A549 (cell line): ENCODE results near the gene ZSCAN12. TPM values are rescaled to one million over a fixed set of nuclear protein-coding genes. Genes with fewer than 3 reads are reported as not detected.
A peak's percentile ranks its signal among the peaks of the same experiment; 100 is the strongest.

ENCODE experiments used
- ATAC-seq, 2 experiments: fragments of 200-7000 bp in 1 of 2; fragments of >200 bp in 1 of 2; cut with Nextera tagmentation in 1 of 2; cut with Tn5 transposase in 1 of 2; 3 replicates each; pipeline versions ENCODE4 v1.8.0 to v1.9.1; 2018 to 2020; ENCODE audit warnings: mild to moderate bottlenecking in 1 of 2, moderate library complexity in 1 of 2
- CTCF ChIA-PET: fragments of 300-600 bp; sonication (Branson Sonifier 250); formaldehyde crosslinking; extraction: SDS; loops from one replicate; lab custom pipeline; 2021; ENCODE audit warnings: antibody characterized with exemption, inconsistent platforms; lab: Yijun Ruan, JAX
- POLR2A ChIA-PET: fragments of 350-600 bp; formaldehyde crosslinking; extraction: SDS; loops from one replicate; lab custom pipeline; 2021; ENCODE audit warnings: antibody characterized with exemption, inconsistent platforms; lab: Yijun Ruan, JAX
- DNase-seq, 2 experiments: peaks; one replicate each; pipeline versions ENCODE4 v3.0.0 to v3.0.0-alpha.2; 2011 to 2016; ENCODE audit warnings: low read depth in 1 of 2, low spot score in 1 of 2
- FAIRE-seq: peaks from 2 replicates; lab custom pipeline; 2011; peaks lifted over from hg19 to GRCh38; lab: Jason Lieb, UNC
- H3K27ac ChIP-seq, 2 experiments: fragments of >200 bp; sonication (Bioruptor Twin); formaldehyde crosslinking; 3 replicates each; pipeline ENCODE4 v1.5.1; 2016 to 2017
- H3K4me1 ChIP-seq: fragments of >200 bp; sonication (Bioruptor Twin); formaldehyde crosslinking; 3 replicates; pipeline ENCODE4 v1.6.1; 2016
- H3K4me2 ChIP-seq: fragments of >200 bp; sonication (Bioruptor Twin); formaldehyde crosslinking; 3 replicates; pipeline ENCODE4 v1.6.1; 2016
- H3K4me3 ChIP-seq: fragments of >200 bp; sonication (Bioruptor Twin); formaldehyde crosslinking; 3 replicates; pipeline ENCODE4 v1.5.1; 2016
- H3K9me3 ChIP-seq: fragments of >200 bp; sonication (Bioruptor Twin); formaldehyde crosslinking; 3 replicates; pipeline ENCODE4 v1.6.1; 2016
- CEBPB ChIP-seq, 2 experiments: fragments of >200 bp in 1 of 2; sonication (Bioruptor Twin) in 1 of 2; formaldehyde crosslinking in 1 of 2; IDR thresholded peaks; 2 replicates each; pipeline ENCODE4 v1.6.1; 2012 to 2016
- CHD4 ChIP-seq: fragments of 200-600 bp; sonication (generic); IDR thresholded peaks from 2 replicates; pipeline ENCODE4 v1.6.1; 2016; ENCODE audit warnings: antibody characterized with exemption, mild to moderate bottlenecking, borderline replicate concordance
- EHMT2 ChIP-seq: fragments of 200-600 bp; sonication (generic); IDR thresholded peaks from 2 replicates; pipeline ENCODE4 v1.6.1; 2016; ENCODE audit warnings: antibody characterized with exemption, low read depth, mild to moderate bottlenecking, moderate library complexity
- EP300 ChIP-seq, 2 experiments: fragments of >200 bp; sonication (Bioruptor Twin); formaldehyde crosslinking; IDR thresholded peaks; 2 replicates in 1 of 2; 3 replicates in 1 of 2; pipeline ENCODE4 v1.6.1; 2016 to 2017
- ESRRA ChIP-seq: fragments of 150-350 bp; IDR thresholded peaks from 2 replicates; pipeline ENCODE4 v1.6.1; 2014; ENCODE audit warnings: mild to moderate bottlenecking, low read length, borderline replicate concordance
- FOSL2 ChIP-seq, 2 experiments: fragments of 450-650 bp in 1 of 2; fragments of >200 bp in 1 of 2; sonication (Bioruptor Twin) in 1 of 2; formaldehyde crosslinking; IDR thresholded peaks; 2 replicates each; pipeline versions ENCODE4 v1.5.0 to v1.6.1; 2016 to 2020; ENCODE audit warnings: mild to moderate bottlenecking in 1 of 2, moderate library complexity in 1 of 2
- JUNB ChIP-seq: fragments of >200 bp; sonication (Bioruptor Twin); formaldehyde crosslinking; IDR thresholded peaks from 2 replicates; pipeline ENCODE4 v1.6.1; 2016
- MAFK ChIP-seq: fragments of 450-650 bp; IDR thresholded peaks from 2 replicates; pipeline ENCODE4 v1.6.1; 2014; ENCODE audit not compliant: partially characterized antibody
- MYC ChIP-seq: IDR thresholded peaks from 2 replicates; pipeline ENCODE4 v1.6.1; 2012; ENCODE audit warnings: mild to moderate bottlenecking, inconsistent platforms, low read length, improper control_type of control experiment, borderline replicate concordance
- NFE2L2 ChIP-seq: fragments of 150-350 bp; conservative IDR thresholded peaks from 2 replicates; pipeline ENCODE4 v1.6.1; 2014; ENCODE audit warnings: low read length
- NPAS2 ChIP-seq: fragments of 250-450 bp; sonication (Bioruptor Pico); IDR thresholded peaks from 2 replicates; pipeline ENCODE4 v1.8.0; 2022; ENCODE audit warnings: mild to moderate bottlenecking, moderate library complexity, borderline replicate concordance
- PHF8 ChIP-seq: fragments of 200-600 bp; sonication (generic); IDR thresholded peaks from 2 replicates; pipeline ENCODE4 v1.6.1; 2016; ENCODE audit warnings: low read depth, mild to moderate bottlenecking, antibody characterized with exemption, moderate library complexity, borderline replicate concordance
- POLR2A ChIP-seq: IDR thresholded peaks from 2 replicates; pipeline ENCODE4 v1.6.1; 2012; ENCODE audit warnings: mild to moderate bottlenecking, low read length
- RAD21 ChIP-seq, 2 experiments: fragments of >200 bp in 1 of 2; sonication (Bioruptor Twin) in 1 of 2; formaldehyde crosslinking in 1 of 2; IDR thresholded peaks in 1 of 2; conservative IDR thresholded peaks in 1 of 2; 2 replicates in 1 of 2; 3 replicates in 1 of 2; pipeline ENCODE4 v1.6.1; 2012 to 2018; ENCODE audit warnings: inconsistent platforms in 1 of 2
- RARB ChIP-seq: fragments of 250-450 bp; sonication (Bioruptor Pico); IDR thresholded peaks from 2 replicates; pipeline ENCODE4 v1.8.0; 2021; ENCODE audit warnings: mild to moderate bottlenecking, moderate library complexity
- REST ChIP-seq: fragments of 200-600 bp; sonication (generic); IDR thresholded peaks from 2 replicates; pipeline ENCODE4 v1.6.1; 2016; ENCODE audit warnings: antibody characterized with exemption, mild to moderate bottlenecking, moderate library complexity
- SREBF2 ChIP-seq: fragments of 450-650 bp; IDR thresholded peaks from 2 replicates; pipeline ENCODE4 v1.6.1; 2014; ENCODE audit warnings: mild to moderate bottlenecking, moderate library complexity
- TFCP2L1 ChIP-seq: fragments of 250-450 bp; sonication (Bioruptor Pico); IDR thresholded peaks from 2 replicates; pipeline ENCODE4 v1.5.0; 2021; ENCODE audit warnings: mild to moderate bottlenecking
- USF2 ChIP-seq: fragments of 450-650 bp; IDR thresholded peaks from 2 replicates; pipeline ENCODE4 v1.6.1; 2014; ENCODE audit warnings: antibody characterized with exemption
- ZFP36 ChIP-seq: fragments of 450-650 bp; IDR thresholded peaks from 2 replicates; pipeline ENCODE4 v1.6.1; 2014; ENCODE audit warnings: borderline replicate concordance; ENCODE audit not compliant: partially characterized antibody
- WGBS: methylation state at CpG from one replicate; pipeline ENCODE4 v1.1.6; 2017; ENCODE audit errors: missing lambda C conversion rate; 5-methylcytosine and 5-hydroxymethylcytosine counted together
- polyA plus RNA-seq, 4 experiments: library from polyadenylated mRNA; depleted of rRNA in 3 of 4; stranded (reverse); fragments of >200 nt; fragmentation: RNase III in 1 of 4; extraction: RNeasy Plus Mini Kit Qiagen cat#74134 plus additional on column Dnase treatment in 1 of 4; gene quantifications; 2 replicates in 3 of 4; 3 replicates in 1 of 4; pipeline ENCODE4 v1.2.3, GENCODE V29; 2011 to 2017
- TF ChIP-seq, protein P1 (sequence below): fragments of 250-450 bp; sonication (Bioruptor Pico); IDR thresholded peaks from 2 replicates; pipeline ENCODE4 v1.5.0; 2020; ENCODE audit warnings: low read depth, mild to moderate bottlenecking, moderate library complexity
- TF ChIP-seq, protein P2 (sequence below): IDR thresholded peaks from 2 replicates; pipeline ENCODE4 v1.6.1; 2012; ENCODE audit warnings: low read depth, borderline replicate concordance
- TF ChIP-seq, protein P3 (sequence below): fragments of 250-450 bp; sonication (Bioruptor Pico); IDR thresholded peaks from 2 replicates; pipeline ENCODE4 v1.5.0; 2021; ENCODE audit warnings: mild to moderate bottlenecking, moderate library complexity, borderline replicate concordance

The ZSCAN12 gene
- polyA plus RNA-seq, 2 of the 4 experiments (the other 2 are of a cell fraction) = 1.9 to 3.3 TPM

DNA sequence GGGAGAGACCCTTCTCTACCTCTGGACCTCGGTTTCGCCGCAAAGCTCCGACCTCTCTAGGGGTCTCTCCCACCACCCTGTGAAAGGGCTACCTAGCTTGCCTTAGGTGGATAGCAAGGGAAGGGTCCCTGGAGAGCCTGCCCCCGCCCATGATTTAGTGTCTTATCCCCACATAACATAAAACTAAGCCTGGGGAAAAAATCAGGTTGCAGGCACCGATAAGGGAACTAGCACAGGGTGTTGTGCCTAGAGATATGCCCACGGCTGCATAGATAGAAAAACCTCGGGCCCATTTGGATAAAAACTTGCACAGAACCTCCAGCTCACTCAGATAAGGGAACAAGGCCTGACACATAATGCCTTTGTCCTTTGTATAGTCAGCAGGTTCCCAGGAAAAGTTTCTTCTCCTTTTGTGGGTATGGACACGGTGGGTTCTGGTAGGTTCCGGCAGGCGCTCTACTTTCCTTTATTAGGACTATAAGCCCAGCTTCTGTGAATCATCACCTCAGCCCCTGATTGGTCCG lies 64.4 kb downstream of the ZSCAN12 start:
- Histone ChIP-seq H3K4me2 (peak overlapping the region; percentile 89), H3K4me3 (peak overlapping the region; percentile 77), H3K9me3 (peaks cover under 1% of the 10 kb centered on the region; the same call in 1 of the 3 replicates), H3K27ac (peak overlapping the region; percentile 87 to 97), H3K4me1 (peaks cover 6% of the 10 kb centered on the region; the same call in 1 of the 3 replicates)
- WGBS = 43% methylated on average over 12 of the region's 12 CpGs
- CTCF ChIA-PET = interaction anchor here (0.9 to 1.1 kb wide), 2 partner anchors 21 to 54 kb away, joined by 3 to 5 read pairs; partner anchors contain the start of gene PGBD1
- ATAC-seq (no peak), FAIRE-seq (no peak), DNase-seq (no peak)
- POLR2A ChIA-PET = interaction anchor here (0.5 to 2.3 kb wide), 16 partner anchors 13 to 442 kb away, joined by 3 to 14 read pairs (median 5); partner anchors contain the start of genes PGBD1, ZKSCAN3, ZKSCAN4 and ZKSCAN8
- TF ChIP-seq MYC = no peak
- TF ChIP-seq, protein P1, sequence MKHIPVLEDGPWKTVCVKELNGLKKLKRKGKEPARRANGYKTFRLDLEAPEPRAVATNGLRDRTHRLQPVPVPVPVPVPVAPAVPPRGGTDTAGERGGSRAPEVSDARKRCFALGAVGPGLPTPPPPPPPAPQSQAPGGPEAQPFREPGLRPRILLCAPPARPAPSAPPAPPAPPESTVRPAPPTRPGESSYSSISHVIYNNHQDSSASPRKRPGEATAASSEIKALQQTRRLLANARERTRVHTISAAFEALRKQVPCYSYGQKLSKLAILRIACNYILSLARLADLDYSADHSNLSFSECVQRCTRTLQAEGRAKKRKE (CRISPR knock-in tag) = no peak
- TF ChIP-seq TFCP2L1 (CRISPR knock-in tag) = no peak
- TF ChIP-seq, protein P2, sequence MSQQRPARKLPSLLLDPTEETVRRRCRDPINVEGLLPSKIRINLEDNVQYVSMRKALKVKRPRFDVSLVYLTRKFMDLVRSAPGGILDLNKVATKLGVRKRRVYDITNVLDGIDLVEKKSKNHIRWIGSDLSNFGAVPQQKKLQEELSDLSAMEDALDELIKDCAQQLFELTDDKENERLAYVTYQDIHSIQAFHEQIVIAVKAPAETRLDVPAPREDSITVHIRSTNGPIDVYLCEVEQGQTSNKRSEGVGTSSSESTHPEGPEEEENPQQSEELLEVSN = no peak
- TF ChIP-seq PHF8 = no peak
- TF ChIP-seq CHD4 = no peak
- TF ChIP-seq USF2 = no peak
- no peak for TF ChIP-seq RAD21 (conservative IDR thresholded peaks at IDR 0.05 in 1 of 2, IDR thresholded peaks at IDR 0.05 in 1 of 2)
- TF ChIP-seq ESRRA = no peak
- TF ChIP-seq, protein P3, sequence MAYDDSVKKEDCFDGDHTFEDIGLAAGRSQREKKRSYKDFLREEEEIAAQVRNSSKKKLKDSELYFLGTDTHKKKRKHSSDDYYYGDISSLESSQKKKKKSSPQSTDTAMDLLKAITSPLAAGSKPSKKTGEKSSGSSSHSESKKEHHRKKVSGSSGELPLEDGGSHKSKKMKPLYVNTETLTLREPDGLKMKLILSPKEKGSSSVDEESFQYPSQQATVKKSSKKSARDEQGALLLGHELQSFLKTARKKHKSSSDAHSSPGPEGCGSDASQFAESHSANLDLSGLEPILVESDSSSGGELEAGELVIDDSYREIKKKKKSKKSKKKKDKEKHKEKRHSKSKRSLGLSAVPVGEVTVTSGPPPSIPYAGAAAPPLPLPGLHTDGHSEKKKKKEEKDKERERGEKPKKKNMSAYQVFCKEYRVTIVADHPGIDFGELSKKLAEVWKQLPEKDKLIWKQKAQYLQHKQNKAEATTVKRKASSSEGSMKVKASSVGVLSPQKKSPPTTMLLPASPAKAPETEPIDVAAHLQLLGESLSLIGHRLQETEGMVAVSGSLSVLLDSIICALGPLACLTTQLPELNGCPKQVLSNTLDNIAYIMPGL (CRISPR knock-in tag) = no peak

- 73% methylated on average over 7 of the region's 7 CpGs for WGBS
- H3K4me1 ChIP-seq = peaks cover 6% of the 10 kb centered on the region; the same call in 1 of the 3 replicates
Observed at GRCh38 chr6:28334286-28335039, 65.1 kb downstream of the ZSCAN12 start.

DNA sequence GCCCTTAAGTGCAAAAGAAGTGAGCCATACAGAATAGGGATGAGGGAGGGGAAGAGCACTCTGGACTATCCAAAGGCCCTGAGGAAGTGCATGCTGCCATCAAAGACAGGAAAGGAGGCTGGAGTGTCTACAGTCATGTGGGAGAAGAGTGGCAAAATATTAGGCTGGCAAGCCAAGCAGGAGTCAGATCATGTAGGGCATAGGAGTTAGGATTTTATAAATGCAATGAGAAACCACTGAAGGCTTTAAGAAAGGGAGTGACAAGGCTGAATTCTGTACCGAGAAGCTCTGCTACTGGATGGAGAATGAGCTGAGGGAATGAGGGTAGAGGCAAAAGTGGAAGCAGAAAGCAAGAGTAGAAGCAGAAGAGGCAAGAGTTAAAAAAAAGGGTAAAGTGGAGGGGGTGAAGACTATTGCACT lies 65.9 kb downstream of the ZSCAN12 start:
- H3K4me1 ChIP-seq = peaks cover 6% of the 10 kb centered on the region; the same call in 1 of the 3 replicates
- ChIA-PET POLR2A (no interaction called here), CTCF (no interaction called here)
- DNase-seq (no peak), ATAC-seq (no peak), FAIRE-seq (no peak)
- 100% methylated on average over 1 of the region's 1 CpG for WGBS
- no peak overlapping the region for H3K4me3 ChIP-seq
- H3K27ac ChIP-seq = no peak overlapping the region
- H3K4me2 ChIP-seq = no peak overlapping the region
- no peaks in the 10 kb centered on the region for H3K9me3 ChIP-seq
- no peak for TF ChIP-seq JUNB
- TF ChIP-seq CHD4 = no peak
- no peak for TF ChIP-seq REST
- no peak for TF ChIP-seq ZFP36
- no peak for TF ChIP-seq EP300 (IDR thresholded peaks at IDR 0.05)
- TF ChIP-seq RARB (CRISPR knock-in tag) = no peak
- no peak for TF ChIP-seq NPAS2
- TF ChIP-seq CEBPB (IDR thresholded peaks at IDR 0.05) = no peak
- TF ChIP-seq POLR2A = no peak
- no peak for TF ChIP-seq NFE2L2
- TF ChIP-seq SREBF2 = no peak
- no peak for TF ChIP-seq EHMT2

More at GRCh38 chr6:28334286-28335039, 65.1 kb downstream of the ZSCAN12 start:
- no peak for ATAC-seq
- peak; percentile 56 for TF ChIP-seq MAFK
- no peak for TF ChIP-seq FOSL2 (IDR thresholded peaks at IDR 0.05)
- no peak for TF ChIP-seq FOSL2 (CRISPR knock-in tag; IDR thresholded peaks at IDR 0.05)
- Histone ChIP-seq H3K4me3 (no peak overlapping the region), H3K27ac (peak overlapping the region in 1 of 2 experiments; percentile 97; a peak in 4 of 6 replicates), H3K4me2 (peak overlapping the region; percentile 89), H3K9me3 (no peaks in the 10 kb centered on the region)
- no peak for DNase-seq
- no peak for FAIRE-seq
- POLR2A ChIA-PET = interaction anchor here (1.7 to 2.3 kb wide), 3 partner anchors 21 to 193 kb away, joined by 7 to 12 read pairs (median 11); partner anchors contain the start of genes PGBD1 and ZKSCAN8
- CTCF ChIA-PET = no interaction called here
